Fibroblast of the aortic adventitia (primary cell): ENCODE measurements around the gene ENPP1. TPM values are rescaled to one million over a fixed set of nuclear protein-coding genes. Genes with fewer than 3 reads are reported as not detected.

Experiments used
- DNase-seq: peaks from one replicate; pipeline ENCODE4 v3.0.0-alpha.2; 2010; ENCODE audit warnings: low read depth
- H3K4me3 ChIP-seq: 2 replicates; pipeline ENCODE4 v1.5.1; 2011; ENCODE audit warnings: low read depth, mild to moderate bottlenecking, control low read depth, low read length, moderate library complexity
- CTCF ChIP-seq: IDR thresholded peaks from 2 replicates; pipeline ENCODE4 v1.5.1; 2011; ENCODE audit warnings: mild to moderate bottlenecking, low read length, control low read depth, inconsistent platforms; ENCODE audit not compliant: insufficient read depth
- total RNA-seq: library from RNA; depleted of rRNA; stranded (reverse); fragments of >200 nt; gene quantifications from 2 replicates; pipeline ENCODE4 v1.2.3, GENCODE V29; 2012; ENCODE audit warnings: low replicate concordance

The ENPP1 gene
- total RNA-seq, 1 donor = 7.4 TPM

DNA sequence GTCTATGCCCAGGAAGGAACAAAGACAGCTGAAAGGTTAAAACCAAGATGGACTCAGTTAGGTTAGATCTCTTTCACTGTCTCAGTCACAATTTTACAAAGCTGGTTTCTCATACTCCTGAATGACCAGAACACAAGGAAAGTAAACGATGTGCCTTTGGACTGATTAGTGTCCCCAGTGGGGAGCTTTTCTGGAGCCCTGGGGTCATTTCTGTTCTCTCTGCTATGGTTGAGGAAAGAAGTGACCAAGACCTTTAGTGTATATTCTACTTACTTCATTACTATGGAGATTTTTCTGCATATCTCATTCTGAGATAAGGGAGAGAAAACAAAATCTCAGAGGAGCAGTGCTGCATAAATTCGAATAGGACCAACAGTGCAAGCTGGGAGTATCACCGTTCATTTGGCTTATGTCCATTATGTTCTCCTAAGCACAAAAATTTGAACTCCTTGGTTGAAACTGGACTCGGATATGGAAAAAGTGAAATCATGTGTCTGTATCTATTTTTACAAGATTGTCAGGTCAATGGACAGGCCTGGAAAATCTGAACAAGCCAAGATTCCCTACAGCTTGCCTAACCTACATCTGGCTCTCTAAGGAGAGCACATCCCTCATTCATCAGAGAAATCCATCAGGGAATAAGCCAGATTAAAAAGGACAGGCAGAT is 34.4 kb upstream of the ENPP1 start:
- peak; percentile 27 for DNase-seq
- H3K4me3 ChIP-seq = no peak overlapping the region
- no peak for TF ChIP-seq CTCF

DNA sequence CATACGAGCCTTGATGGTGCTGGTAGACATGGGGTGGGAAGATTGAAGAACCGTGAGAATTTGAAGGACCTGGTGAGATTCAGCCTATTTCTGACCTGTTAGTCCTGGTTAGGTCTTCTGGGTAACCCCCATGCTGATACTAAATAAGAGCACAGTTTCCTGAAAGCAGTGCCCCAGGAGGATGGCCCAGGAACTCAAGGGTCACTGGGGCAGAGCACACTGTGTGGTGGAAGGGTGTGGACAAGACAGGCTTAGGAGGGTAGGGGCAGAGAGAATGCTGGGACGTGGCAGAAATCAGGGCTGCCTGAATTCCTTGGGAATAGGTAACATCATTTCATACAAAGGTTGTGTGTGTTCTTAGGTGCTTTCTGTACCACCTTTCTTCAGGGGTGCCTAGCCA is 31.9 kb upstream of the ENPP1 start:
- no peak overlapping the region for H3K4me3 ChIP-seq
- no peak for TF ChIP-seq CTCF
- no peak for DNase-seq

DNA sequence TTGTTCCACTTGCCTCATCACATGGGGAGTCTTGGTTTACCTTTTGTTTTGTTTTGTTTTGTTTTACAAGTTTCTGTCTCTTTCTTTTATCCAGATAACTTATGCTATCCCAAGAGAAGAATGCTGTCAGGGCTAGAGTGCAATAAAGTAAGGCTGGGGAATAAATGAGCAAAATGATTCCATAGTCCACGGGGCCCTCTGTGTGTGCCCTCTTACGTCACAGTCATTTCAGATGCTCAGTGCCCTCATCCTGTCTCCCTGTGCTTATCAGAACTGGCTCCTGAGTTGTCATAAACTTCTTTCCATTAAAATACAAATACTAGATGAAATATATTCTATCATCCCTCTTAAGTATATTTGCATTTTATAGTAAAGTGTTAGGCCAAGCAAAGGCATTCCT is 30.8 kb upstream of the ENPP1 start:
- no peak overlapping the region for H3K4me3 ChIP-seq
- TF ChIP-seq CTCF = no peak
- no peak for DNase-seq

DNA sequence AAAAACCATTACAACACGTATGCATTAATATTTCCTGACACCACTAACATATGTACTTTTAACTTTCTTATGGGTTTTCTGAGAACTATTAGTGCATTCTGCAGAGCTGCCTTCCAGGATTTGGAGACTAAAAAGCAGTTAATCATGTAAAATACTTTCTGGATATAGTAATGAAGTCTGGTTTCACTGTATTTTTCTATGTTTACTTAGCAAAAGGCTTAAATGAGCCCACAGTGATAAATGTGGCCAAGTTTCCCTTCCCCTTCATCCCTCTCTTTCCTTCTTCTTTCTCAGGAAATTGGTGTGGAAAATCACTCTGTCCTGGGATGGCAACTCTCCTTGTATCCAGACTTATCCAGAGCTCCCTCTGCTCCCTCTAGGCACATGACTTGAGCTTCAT is 29.7 kb upstream of the ENPP1 start:
- DNase-seq = no peak
- no peak for TF ChIP-seq CTCF
- H3K4me3 ChIP-seq = no peak overlapping the region

GRCh38 chr6:131779304-131779703 is 28.5 kb upstream of the ENPP1 start:
- DNase-seq = no peak
- no peak for TF ChIP-seq CTCF
- H3K4me3 ChIP-seq = no peak overlapping the region

DNA sequence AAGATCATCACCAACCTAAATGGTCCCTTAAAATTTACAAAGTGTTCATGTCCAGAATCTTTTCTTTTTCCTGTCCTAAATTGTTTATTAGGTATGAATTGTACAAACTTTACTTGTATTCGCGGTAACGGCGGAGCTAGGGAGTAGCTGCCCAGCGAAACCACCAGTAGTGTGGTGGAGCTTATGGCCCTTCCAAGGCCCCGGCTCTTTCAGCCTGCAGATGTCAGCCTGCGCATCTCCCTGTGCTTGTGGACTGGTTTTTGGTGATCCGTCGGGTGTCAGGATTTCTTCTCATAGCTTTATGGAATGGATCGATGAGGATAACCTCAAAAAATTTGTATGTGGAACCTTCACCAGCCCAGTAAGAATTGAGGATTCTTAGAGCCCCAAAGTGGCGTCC is 27.2 kb upstream of the ENPP1 start:
- no peak overlapping the region for H3K4me3 ChIP-seq
- DNase-seq = no peak
- no peak for TF ChIP-seq CTCF

DNA sequence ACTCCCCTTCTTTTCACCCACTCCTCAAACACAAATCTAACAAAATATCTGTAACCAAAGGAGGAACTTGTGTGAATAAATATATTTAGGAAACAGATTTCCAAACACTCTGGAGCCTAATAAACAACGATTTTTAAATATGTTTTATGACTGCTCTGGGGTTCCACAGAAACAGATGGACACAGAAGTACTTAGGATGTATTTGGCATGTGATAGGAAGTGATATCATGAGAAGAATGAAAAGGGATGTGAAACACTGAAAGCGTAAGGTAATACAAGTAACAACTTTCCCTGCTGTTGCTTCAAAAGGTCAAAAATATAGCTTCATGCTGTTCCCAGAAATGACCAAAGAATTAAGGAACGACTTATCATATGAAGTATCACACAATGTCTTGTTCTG is 26.1 kb upstream of the ENPP1 start:
- no peak for TF ChIP-seq CTCF
- no peak overlapping the region for H3K4me3 ChIP-seq
- DNase-seq = no peak
